GM12891 (cell line): ENCODE data around the gene RGL2.

ENCODE experiments used
- PAX5 ChIP-seq: IDR thresholded peaks from 2 replicates; pipeline ENCODE4 v1.6.1; 2011; ENCODE audit warnings: low read length, moderate library complexity, mild to moderate bottlenecking; ENCODE audit not compliant: insufficient read depth, severe bottlenecking
- POLR2A ChIP-seq: IDR thresholded peaks from 2 replicates; pipeline ENCODE4 v1.6.1; 2011; ENCODE audit warnings: low read depth, low read length, control low read depth
- POLR2AphosphoS5 ChIP-seq: IDR thresholded peaks from 2 replicates; pipeline ENCODE4 v1.6.1; 2011; ENCODE audit warnings: low read depth, low read length, control low read depth
- POU2F2 ChIP-seq: IDR thresholded peaks from 2 replicates; pipeline ENCODE4 v1.6.1; 2011; ENCODE audit warnings: low read depth, mild to moderate bottlenecking, control low read depth, low read length, moderate library complexity
- SPI1 ChIP-seq: IDR thresholded peaks from 2 replicates; pipeline ENCODE4 v1.6.1; 2011; ENCODE audit warnings: low read depth, low read length, control low read depth
- TAF1 ChIP-seq: IDR thresholded peaks from 2 replicates; pipeline ENCODE4 v1.6.1; 2011; ENCODE audit warnings: low read depth, low read length, control low read depth

GRCh38 chr6:33343953-33344611 is 45.3 kb upstream of the RGL2 start:
- TF ChIP-seq POLR2AphosphoS5 (no peak), POLR2A (no peak), PAX5 (no peak), POU2F2 (no peak), TAF1 (no peak), SPI1 (peak; percentile 62)
